Activated CD4-positive, CD25-positive, alpha-beta regulatory T cell treated with anti-CD3 and anti-CD28 coated beads, Interleukin-2, amount 50 U/mL, for 24 hours (primary cell): ENCODE data around the gene CNPY2.
"Not testable (repeated sequence)": the region's sequence is repeated elsewhere in the genome, so short reads cannot be mapped to it uniquely, and the experiment has no call there.

Experiments used
- ATAC-seq, 2 donors: fragments of 150-1000 bp; cut with Tn5 transposase; one replicate each; pipeline ENCODE4 v1.10.0; 2021; ENCODE audit warnings: mild to moderate bottlenecking in 1 of 2, moderate library complexity in 1 of 2

CNPY2 gene

GRCh38 chr12:56315622-56316473 is at the start of gene CNPY2:
Gene CNPY2 (minus strand): TSS chr12:56315988. CDS start chr12:56315217, 771 bp downstream.
- peak; percentile 91 to 93 for ATAC-seq

- ATAC-seq, result no peak
These were observed 46.6 kb upstream of the CNPY2 start, which contains the start of gene APOF for GRCh38 chr12:56362130-56363059. Gene APOF (minus strand): TSS chr12:56362857. CDS start chr12:56362745, 112 bp downstream.

GRCh38 chr12:56361487-56362129 is 45.8 kb upstream of the CNPY2 start:
- no peak for ATAC-seq

GRCh38 chr12:56359851-56360767 is 44.3 kb upstream of the CNPY2 start, which contains the start of gene STAT2:
Gene STAT2 (minus strand): TSS chr12:56360107. CDS start chr12:56356571, 3,536 bp downstream.
- peak; percentile 97 to 98 for ATAC-seq

- ATAC-seq, result no peak
These were observed 43.2 kb upstream of the CNPY2 start for GRCh38 chr12:56358836-56359532.

- ATAC-seq, result no peak
These were observed 35.5 kb upstream of the CNPY2 start for GRCh38 chr12:56351325-56351724.

- ATAC-seq, result no peak
These were observed 34.9 kb upstream of the CNPY2 start for GRCh38 chr12:56350662-56351061.

GRCh38 chr12:56348776-56349175 is 33.0 kb upstream of the CNPY2 start:
- no peak for ATAC-seq

GRCh38 chr12:56347255-56347654 is 31.5 kb upstream of the CNPY2 start:
- ATAC-seq, result not testable (repeated sequence)

- ATAC-seq, result peak in 1 of 2 donors; percentile 24
These were observed 30.9 kb upstream of the CNPY2 start for GRCh38 chr12:56346675-56347074.

GRCh38 chr12:56342290-56342689 is 26.5 kb upstream of the CNPY2 start:
- ATAC-seq, result not testable (repeated sequence)

- no peak for ATAC-seq
These were observed 25.8 kb upstream of the CNPY2 start for GRCh38 chr12:56341616-56342015.

- ATAC-seq, result no peak
These were observed 23.3 kb upstream of the CNPY2 start for GRCh38 chr12:56339158-56339422.

GRCh38 chr12:56338308-56339157 is 22.7 kb upstream of the CNPY2 start, which contains the start of gene IL23A:
Gene IL23A (plus strand): TSS chr12:56338884. CDS start chr12:56339045, 161 bp downstream.
- ATAC-seq, result peak; percentile 86 to 87

- ATAC-seq, result no peak
These were observed 22.0 kb upstream of the CNPY2 start for GRCh38 chr12:56337753-56338251.

GRCh38 chr12:56336361-56337167 is 20.8 kb upstream of the CNPY2 start:
- ATAC-seq, result no peak

GRCh38 chr12:56335527-56335926 is 19.7 kb upstream of the CNPY2 start:
- not testable (repeated sequence) for ATAC-seq

- no peak for ATAC-seq
These were observed 18.7 kb upstream of the CNPY2 start for GRCh38 chr12:56334490-56334793.
